SH-SY5Y (cell line): ENCODE measurements around the gene NKX6-2.

Experiments used
- GATA2 ChIP-seq: IDR thresholded peaks from 2 replicates; pipeline ENCODE4 v1.6.1; 2011; ENCODE audit warnings: mild to moderate bottlenecking, low read depth, low read length
- GATA3 ChIP-seq: IDR thresholded peaks from 2 replicates; pipeline ENCODE4 v1.6.1; 2011; ENCODE audit warnings: low read depth, mild to moderate bottlenecking, low read length, moderate library complexity

Gene NKX6-2

DNA sequence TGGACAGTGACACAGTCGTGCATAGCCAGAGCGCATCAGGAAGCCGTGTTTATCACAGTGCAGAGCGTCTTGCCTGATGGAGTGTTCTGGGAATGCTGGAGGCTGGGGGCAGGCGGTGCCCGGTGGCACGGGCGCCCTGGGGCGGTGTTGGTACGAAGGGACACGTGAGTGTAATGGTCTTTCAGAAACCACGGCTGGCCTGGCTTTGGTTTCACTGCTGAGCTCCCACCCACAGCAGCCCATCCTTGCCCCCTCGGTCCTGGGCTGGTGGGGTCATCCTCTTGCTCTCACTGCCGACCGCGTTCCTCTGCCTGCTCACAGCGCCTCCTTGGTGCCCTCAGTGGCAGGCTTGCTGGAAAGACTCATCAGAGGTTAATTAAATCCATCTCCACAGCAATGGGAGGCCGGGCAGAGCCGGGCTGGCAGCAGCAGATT lies 50.6 kb downstream of the NKX6-2 start:
- TF ChIP-seq GATA3 (no peak), GATA2 (no peak)

DNA sequence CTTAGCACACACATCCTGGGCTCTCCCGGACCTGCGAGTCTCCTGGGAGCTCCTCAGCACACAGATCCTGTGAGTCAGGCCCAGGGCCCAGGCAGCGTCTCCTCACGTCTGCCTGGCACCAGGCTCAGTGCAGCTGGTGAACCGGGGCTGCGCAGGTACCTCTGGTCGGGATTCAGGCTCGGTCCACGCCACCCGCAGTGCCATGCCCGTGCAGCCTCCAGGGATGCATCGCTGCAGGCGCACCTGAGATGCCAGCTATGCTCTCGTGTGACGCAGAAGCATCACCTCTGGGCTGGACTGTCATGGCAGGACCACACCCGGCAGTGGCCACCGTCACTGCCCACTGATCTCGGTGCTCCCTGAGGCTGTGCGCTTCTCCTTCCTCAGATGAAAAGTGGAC lies 52.0 kb downstream of the NKX6-2 start:
- TF ChIP-seq GATA2: no peak
- no peak for TF ChIP-seq GATA3
